GM12875 (cell line): ENCODE data around the gene SLC12A4.
A peak's percentile ranks its signal among the peaks of the same experiment; 100 is the strongest.

ENCODE experiments used
- H3K4me3 ChIP-seq: one replicate; pipeline ENCODE4 v1.5.1; 2011; ENCODE audit warnings: low read depth, low read length, control low read depth
- TF ChIP-seq, protein P1 (sequence below): IDR thresholded peaks from 2 replicates; pipeline ENCODE4 v1.5.1; 2011; ENCODE audit warnings: low read depth, mild to moderate bottlenecking, control low read depth, inconsistent platforms, low read length, moderate library complexity, borderline replicate concordance; ENCODE audit not compliant: insufficient read depth

The SLC12A4 gene

DNA sequence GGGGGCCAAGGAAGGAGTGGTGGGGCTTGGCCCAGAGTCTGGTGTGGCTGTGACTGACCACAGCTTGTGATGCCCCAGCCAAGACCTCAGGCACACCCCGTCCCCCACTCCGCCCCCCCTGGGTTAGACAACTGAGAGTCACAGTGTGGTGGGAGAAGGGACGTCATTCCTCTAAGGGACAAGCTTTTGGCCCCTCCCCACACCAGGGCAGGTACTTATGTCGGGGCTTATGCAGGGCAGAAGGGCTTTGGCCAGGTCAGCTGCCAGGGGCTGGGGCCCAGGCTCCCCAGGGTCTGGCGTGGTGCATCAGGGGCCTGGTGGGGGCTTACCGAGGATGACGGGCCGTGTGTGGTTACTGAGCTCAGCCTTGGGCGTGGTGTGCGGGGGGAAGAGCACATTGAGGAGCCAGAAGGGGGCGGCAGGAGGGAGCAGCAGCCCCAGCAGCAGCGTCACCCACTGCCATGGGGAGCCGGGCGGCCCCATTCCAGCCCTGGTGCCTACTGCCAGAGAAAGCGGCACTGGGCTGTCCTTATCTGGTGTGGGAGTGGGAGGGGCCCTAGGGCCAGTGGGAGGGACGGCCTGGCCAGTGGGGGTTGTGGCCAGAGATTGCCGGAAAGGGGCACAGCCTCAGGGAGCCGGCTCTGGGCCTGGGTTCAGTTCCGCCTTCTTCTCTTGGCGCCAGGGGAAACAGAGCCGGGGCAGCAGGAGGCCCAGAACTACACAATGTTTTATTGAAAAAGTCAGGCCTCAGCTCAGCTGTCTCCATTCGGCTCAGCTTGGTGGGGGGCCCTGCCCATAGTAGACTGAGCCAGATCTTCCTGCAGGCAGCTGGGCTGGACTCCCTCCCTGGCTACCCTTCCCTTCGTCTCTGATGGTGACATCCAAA, 24.6 kb downstream of the SLC12A4 start, which contains the start of gene LCAT:
Gene LCAT, minus strand, starts transcription at position 502 of the 886 bp plus-strand sequence. Its CDS starts 19 bp downstream, at position 483.
- TF ChIP-seq, protein P1, sequence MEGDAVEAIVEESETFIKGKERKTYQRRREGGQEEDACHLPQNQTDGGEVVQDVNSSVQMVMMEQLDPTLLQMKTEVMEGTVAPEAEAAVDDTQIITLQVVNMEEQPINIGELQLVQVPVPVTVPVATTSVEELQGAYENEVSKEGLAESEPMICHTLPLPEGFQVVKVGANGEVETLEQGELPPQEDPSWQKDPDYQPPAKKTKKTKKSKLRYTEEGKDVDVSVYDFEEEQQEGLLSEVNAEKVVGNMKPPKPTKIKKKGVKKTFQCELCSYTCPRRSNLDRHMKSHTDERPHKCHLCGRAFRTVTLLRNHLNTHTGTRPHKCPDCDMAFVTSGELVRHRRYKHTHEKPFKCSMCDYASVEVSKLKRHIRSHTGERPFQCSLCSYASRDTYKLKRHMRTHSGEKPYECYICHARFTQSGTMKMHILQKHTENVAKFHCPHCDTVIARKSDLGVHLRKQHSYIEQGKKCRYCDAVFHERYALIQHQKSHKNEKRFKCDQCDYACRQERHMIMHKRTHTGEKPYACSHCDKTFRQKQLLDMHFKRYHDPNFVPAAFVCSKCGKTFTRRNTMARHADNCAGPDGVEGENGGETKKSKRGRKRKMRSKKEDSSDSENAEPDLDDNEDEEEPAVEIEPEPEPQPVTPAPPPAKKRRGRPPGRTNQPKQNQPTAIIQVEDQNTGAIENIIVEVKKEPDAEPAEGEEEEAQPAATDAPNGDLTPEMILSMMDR: no peak
- no peak within 1 kb of the TSS for H3K4me3 ChIP-seq

DNA sequence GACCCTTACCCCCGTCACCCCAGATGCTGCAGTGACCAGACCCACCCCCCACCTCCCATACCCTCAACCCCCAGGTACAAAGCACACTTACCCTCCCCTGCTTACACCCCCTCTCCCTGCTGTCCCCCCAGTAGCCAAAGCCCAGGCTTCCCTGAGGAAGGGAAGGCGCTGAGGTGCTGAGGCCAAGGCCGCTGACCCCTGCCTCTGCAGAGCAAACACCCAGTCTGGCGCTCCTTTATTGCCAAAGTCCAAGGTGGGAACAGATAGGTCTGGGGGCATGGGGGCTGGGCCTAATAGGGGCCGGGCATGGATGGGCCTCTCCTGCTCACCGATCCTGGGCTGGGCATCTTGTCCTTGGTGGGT, 25.2 kb downstream of the SLC12A4 start:
- TF ChIP-seq, protein P1: no peak
- no peak overlapping the region for H3K4me3 ChIP-seq

DNA sequence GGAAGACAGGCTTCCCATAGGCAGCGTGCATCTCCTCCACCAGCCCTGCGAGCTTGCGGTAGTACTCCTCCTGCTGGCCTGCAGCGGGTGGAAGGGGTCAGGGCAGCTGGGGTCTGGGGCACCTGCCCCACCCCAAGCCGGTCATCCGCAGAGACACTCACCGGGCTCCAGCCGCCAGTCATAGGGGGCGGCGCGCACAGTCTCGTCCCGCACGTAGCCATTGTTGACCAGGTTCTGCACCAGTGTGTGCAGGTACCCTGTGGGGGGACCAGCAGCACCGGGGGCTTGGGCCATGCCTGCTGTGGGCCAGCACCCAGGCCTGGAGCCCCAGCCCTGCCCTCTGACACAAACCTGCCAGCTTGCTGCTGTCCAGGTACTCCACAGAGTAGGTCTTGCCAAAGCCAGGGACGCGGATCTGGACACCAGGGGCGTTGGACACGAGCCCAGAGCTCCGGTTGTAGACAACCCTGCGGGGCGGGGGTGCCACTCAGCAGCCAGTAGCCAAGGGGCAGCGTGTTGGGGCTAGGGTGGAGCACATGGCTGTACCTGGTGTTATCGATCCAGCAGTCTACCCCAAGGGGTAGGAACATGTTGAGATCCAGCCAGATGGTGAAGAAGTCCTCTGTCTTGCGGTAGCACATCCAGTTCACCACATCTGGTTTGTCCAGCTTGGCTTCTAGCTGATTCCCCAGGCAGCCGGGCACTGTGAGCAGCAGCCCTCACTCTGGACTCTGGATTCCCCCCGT, 25.8 kb downstream of the SLC12A4 start:
- TF ChIP-seq, protein P1: no peak
- H3K4me3 ChIP-seq: no peak overlapping the region

DNA sequence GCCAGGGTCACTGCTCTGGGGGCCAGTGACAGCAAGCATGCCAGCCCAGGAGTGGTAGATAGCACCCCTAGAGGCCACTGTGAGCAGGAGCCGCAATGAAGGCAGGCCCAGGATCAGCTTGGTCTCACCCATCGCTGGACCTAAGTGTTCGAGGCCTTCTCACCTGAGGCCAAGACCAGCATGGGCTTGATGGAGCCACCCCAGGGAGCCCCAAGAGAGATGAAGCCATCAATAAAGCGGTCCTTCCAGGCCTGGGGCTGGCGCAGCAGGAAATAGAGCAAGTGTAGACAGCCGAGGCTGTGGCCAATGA, 26.3 kb downstream of the SLC12A4 start:
- no peak overlapping the region for H3K4me3 ChIP-seq
- TF ChIP-seq, protein P1: peak; percentile 90

DNA sequence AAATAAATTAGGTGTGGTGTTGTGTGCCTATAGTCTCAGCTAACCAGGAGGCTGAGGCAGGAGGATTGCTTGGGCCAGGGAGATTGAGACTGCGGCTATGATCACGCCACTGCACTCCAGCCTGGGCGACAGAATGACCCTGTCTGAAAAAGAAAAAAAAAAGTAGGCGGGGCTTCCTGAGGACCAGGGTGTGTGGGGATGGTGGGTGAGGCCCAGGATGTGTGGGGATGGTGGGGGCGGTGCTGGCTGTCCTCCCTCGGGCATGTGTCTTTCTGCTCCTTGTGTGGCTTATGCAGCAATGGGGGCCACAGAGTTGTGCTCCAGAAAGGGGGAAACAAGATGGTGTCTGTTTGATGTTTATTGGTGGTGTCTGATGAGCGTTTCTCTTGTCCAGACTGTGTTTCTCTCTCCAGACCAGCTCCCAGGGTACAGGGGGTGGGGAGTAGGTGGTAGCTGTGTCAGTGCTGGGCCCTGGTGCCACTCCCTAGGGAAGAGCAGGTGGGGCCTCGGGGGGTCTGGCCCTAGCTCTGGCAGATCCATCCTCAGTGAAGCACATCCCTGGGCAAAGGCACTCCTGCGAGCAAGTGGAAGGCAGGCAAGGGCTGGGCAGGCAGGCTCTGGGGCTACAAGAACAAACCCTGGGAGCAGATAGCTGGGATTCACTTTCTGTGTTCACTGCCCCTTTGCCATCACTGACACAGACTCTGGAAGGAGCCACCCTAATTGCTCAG, 26.8 kb downstream of the SLC12A4 start:
- no peak overlapping the region for H3K4me3 ChIP-seq

DNA sequence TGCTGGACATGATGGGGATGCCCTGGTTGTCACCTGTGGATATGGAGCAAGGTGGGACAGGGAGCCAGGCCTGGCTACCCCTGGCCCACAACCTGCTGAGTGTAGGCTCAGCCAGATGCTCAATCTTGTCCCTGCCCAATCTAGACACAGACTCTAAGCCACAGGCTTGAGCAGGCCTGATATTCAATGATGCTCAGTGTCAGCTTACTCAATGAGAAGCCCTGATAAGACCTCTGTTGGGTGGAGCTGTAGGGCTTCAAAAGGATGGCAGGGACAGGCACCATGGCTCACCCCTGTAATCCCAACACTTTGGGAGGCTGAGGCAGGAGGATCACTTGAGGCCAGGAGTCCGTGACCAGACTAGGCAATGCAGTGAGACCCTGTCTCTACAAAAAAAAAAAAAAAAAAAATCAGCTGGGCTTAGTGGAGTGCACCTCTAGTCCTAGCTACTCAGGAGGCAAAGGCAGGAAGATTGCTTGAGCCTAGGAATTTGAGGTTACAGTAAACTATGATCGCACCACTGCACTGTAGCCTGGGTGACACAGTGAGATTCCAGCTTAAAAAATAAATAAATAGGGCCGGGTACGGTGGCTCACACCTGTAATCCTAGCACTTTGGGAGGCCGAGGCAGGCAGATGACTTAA, 27.9 kb downstream of the SLC12A4 start:
- TF ChIP-seq, protein P1: no peak
- H3K4me3 ChIP-seq: no peak overlapping the region

More for the DNA sequence above, 26.8 kb downstream of the SLC12A4 start:
- TF ChIP-seq, protein P1: no peak
